Uterus (tissue), 2 donors: Measurements from ENCODE around the gene CRK.

Experiments
- POLR2A ChIP-seq, 2 donors: fragments of 450-650 bp; IDR thresholded peaks; one replicate each; pipeline ENCODE4 v1.6.1; 2016; ENCODE audit warnings: antibody characterized with exemption in 2 of 2, mild to moderate bottlenecking in 1 of 2, moderate library complexity in 1 of 2
- TF ChIP-seq, protein P1 (sequence below), 4 experiments: fragments of 200-600 bp in 2 of 4; fragments of 450-650 bp in 2 of 4; sonication (generic) in 2 of 4; IDR thresholded peaks; one replicate each; pipeline ENCODE4 v1.5.1; 2016 to 2019; ENCODE audit warnings: antibody characterized with exemption in 4 of 4, mild to moderate bottlenecking in 2 of 4, moderate library complexity in 1 of 4

GRCh38 chr17:1503699-1504098, 47.7 kb upstream of the CRK start:
- TF ChIP-seq, protein P1, sequence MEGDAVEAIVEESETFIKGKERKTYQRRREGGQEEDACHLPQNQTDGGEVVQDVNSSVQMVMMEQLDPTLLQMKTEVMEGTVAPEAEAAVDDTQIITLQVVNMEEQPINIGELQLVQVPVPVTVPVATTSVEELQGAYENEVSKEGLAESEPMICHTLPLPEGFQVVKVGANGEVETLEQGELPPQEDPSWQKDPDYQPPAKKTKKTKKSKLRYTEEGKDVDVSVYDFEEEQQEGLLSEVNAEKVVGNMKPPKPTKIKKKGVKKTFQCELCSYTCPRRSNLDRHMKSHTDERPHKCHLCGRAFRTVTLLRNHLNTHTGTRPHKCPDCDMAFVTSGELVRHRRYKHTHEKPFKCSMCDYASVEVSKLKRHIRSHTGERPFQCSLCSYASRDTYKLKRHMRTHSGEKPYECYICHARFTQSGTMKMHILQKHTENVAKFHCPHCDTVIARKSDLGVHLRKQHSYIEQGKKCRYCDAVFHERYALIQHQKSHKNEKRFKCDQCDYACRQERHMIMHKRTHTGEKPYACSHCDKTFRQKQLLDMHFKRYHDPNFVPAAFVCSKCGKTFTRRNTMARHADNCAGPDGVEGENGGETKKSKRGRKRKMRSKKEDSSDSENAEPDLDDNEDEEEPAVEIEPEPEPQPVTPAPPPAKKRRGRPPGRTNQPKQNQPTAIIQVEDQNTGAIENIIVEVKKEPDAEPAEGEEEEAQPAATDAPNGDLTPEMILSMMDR (IDR thresholded peaks at IDR 0.05) = no peak
- no peak for TF ChIP-seq POLR2A (IDR thresholded peaks at IDR 0.05)
